SH-SY5Y (cell line): ENCODE measurements around the gene GADD45GIP1.

Experiments
- GATA2 ChIP-seq: IDR thresholded peaks from 2 replicates; pipeline ENCODE4 v1.6.1; 2011; ENCODE audit warnings: mild to moderate bottlenecking, low read depth, low read length
- GATA3 ChIP-seq: IDR thresholded peaks from 2 replicates; pipeline ENCODE4 v1.6.1; 2011; ENCODE audit warnings: low read depth, mild to moderate bottlenecking, low read length, moderate library complexity

Gene GADD45GIP1

GRCh38 chr19:12930002-12930645, 26.9 kb downstream of the GADD45GIP1 start:
- TF ChIP-seq GATA3 (no peak), GATA2 (no peak)

- TF ChIP-seq GATA3 (no peak), GATA2 (no peak)
Measured at GRCh38 chr19:12924621-12925310, 32.3 kb downstream of the GADD45GIP1 start.

GRCh38 chr19:12922959-12923358, 34.1 kb downstream of the GADD45GIP1 start:
- TF ChIP-seq GATA2 (no peak), GATA3 (no peak)

DNA sequence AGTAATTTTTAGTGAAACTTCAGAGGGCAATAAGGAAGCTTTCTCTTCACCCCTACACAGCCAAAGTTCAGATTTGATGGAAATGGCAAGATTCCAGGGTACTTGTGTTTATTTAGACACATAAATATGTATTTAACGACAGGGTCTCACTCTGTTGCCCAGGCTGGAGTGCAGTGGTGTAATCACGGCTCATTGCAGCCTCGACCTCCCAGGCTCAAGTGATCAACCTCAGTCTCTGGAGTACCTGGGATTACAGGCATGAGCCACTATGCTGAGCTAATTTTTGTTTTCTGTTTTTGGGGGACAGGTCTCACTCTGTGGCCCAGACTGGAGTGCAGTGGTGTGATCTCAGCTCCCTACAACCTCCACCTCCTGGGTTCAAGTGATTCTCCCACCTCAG, 36.0 kb downstream of the GADD45GIP1 start:
- TF ChIP-seq GATA3 = no peak
- TF ChIP-seq GATA2 = no peak

DNA sequence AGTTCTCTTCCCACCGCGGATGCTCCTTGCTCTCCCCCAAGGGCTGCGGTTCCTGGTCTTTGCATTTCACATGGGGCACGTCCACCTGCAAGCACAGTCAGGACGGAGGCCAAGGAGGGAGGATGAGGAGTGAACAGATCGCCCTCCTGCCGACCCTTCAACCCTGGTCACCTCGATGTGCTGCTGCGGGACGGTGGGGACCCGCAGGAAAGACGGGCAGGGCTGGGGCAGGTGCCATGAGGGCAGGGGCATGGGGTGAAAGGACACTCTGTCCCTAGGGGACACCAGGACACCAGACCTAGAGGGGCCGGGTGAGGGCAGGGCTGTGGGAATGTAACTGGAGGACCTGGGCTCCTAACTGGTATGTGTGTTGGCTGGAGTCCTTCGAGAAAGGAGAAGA, 38.8 kb downstream of the GADD45GIP1 start:
- TF ChIP-seq GATA3 (no peak), GATA2 (no peak)

GRCh38 chr19:12913851-12914690, 43.0 kb downstream of the GADD45GIP1 start:
- TF ChIP-seq GATA2 = no peak
- TF ChIP-seq GATA3 = no peak

- no peak for TF ChIP-seq GATA3
- TF ChIP-seq GATA2 = no peak
Measured at GRCh38 chr19:12913011-12913561, 43.9 kb downstream of the GADD45GIP1 start.

DNA sequence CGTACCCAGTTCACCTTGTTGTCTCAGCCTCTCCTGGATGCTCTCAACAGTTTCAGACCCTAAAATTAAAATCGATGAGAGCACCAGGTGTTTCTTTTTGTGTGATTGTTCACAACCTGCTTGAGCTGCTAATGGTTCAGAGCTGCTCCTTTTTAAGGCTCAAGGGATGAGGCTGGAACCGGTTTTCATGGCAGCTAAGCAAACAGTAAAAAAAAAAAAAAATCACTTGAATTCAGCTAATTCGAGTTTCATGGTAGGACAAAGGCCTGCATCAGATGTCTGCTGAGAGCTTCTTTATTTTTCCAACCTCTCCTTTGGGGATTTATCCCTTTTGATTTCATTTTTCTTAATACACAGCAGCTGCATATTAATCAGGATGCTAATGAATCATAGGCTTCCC, 44.5 kb downstream of the GADD45GIP1 start:
- no peak for TF ChIP-seq GATA3
- TF ChIP-seq GATA2 = no peak

DNA sequence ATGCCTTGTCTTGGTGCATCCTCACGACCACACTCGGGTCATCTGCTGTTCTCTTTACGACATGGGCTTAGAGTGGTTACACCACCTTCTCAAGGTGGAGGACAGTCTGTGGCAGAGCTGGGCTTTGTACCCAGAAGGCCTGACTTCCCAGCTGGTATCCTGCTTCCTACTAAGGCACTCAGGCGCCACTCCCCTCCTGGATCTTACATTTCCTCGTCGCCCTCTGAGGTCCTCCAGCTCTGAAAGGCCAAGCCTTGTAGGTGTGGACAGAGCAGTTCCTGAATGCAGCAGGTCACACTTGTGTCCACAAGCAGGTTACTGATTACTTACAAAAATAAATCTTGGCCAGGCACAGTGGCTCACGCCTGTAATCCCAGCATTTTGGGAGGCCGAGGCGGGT, 49.9 kb downstream of the GADD45GIP1 start:
- no peak for TF ChIP-seq GATA3
- TF ChIP-seq GATA2 = no peak
